GM23338 (cell line): ENCODE measurements around the gene MRRF. TPM values are rescaled to one million over a fixed set of nuclear protein-coding genes. Genes with fewer than 3 reads are reported as not detected.
A peak's percentile ranks its signal among the peaks of the same experiment; 100 is the strongest.

ENCODE experiments used
- ATAC-seq: fragments of 200-7000 bp; cut with Tn5 transposase; 3 replicates; pipeline ENCODE4 v1.9.1; 2020
- DNase-seq: peaks from one replicate; pipeline ENCODE4 v3.0.0-alpha.2; 2015; ENCODE audit warnings: low spot score
- H2AFZ ChIP-seq: fragments of 200-600 bp; sonication (generic); 2 replicates; pipeline ENCODE4 v1.8.0; 2016; ENCODE audit warnings: antibody characterized with exemption, mild to moderate bottlenecking, moderate library complexity
- H3F3A ChIP-seq: fragments of 200-600 bp; sonication (generic); replicated peaks from 2 replicates; pipeline ENCODE4 v1.8.0; 2017; ENCODE audit warnings: antibody characterized with exemption, mixed run types, low read depth
- H3K27ac ChIP-seq: fragments of 200-600 bp; sonication (generic); 2 replicates; pipeline ENCODE4 v1.6.1; 2016; ENCODE audit warnings: low read depth
- H3K27me3 ChIP-seq: fragments of 200-600 bp; sonication (generic); 2 replicates; pipeline ENCODE4 v1.8.0; 2016; ENCODE audit warnings: mild to moderate bottlenecking, mixed run types, moderate library complexity; ENCODE audit not compliant: insufficient read depth
- H3K36me3 ChIP-seq: fragments of 200-600 bp; sonication (generic); 2 replicates; pipeline ENCODE4 v1.8.0; 2016; ENCODE audit warnings: mild to moderate bottlenecking; ENCODE audit not compliant: insufficient read depth
- H3K4me1 ChIP-seq: fragments of 200-600 bp; sonication (generic); 2 replicates; pipeline ENCODE4 v1.8.0; 2016; ENCODE audit warnings: mild to moderate bottlenecking, moderate library complexity; ENCODE audit not compliant: insufficient read depth
- H3K4me2 ChIP-seq: fragments of 200-600 bp; sonication (generic); 2 replicates; pipeline ENCODE4 v1.7.1; 2017; ENCODE audit warnings: mixed run types
- H3K4me3 ChIP-seq: fragments of 200-600 bp; sonication (generic); 2 replicates; pipeline ENCODE4 v1.6.1; 2016; ENCODE audit warnings: mixed run types
- H3K79me2 ChIP-seq: fragments of 200-600 bp; sonication (generic); replicated peaks from 2 replicates; pipeline ENCODE4 v1.8.0; 2017; ENCODE audit warnings: mild to moderate bottlenecking; ENCODE audit not compliant: insufficient read depth
- H3K9me2 ChIP-seq: fragments of 200-600 bp; sonication (generic); 2 replicates; pipeline ENCODE4 v1.8.0; 2017; ENCODE audit not compliant: insufficient read depth
- H4K20me1 ChIP-seq: fragments of 200-600 bp; sonication (generic); replicated peaks from 2 replicates; pipeline ENCODE4 v1.8.0; 2017; ENCODE audit warnings: mild to moderate bottlenecking; ENCODE audit not compliant: insufficient read depth
- H3K27ac Mint-ChIP-seq: 2 replicates; pipeline ENCODE4 v1.8.0; 2020; ENCODE audit warnings: inconsistent platforms, mild to moderate bottlenecking, moderate library complexity, mixed read lengths
- H3K27me3 Mint-ChIP-seq: 3 replicates; pipeline ENCODE4 v1.8.0; 2022; ENCODE audit warnings: low read depth, mild to moderate bottlenecking, moderate library complexity, mixed read lengths, inconsistent platforms; ENCODE audit not compliant: insufficient read depth, poor library complexity
- H3K36me3 Mint-ChIP-seq: 3 replicates; pipeline ENCODE4 v1.8.0; 2021; ENCODE audit warnings: low read depth, mild to moderate bottlenecking, inconsistent platforms, moderate library complexity, mixed read lengths
- H3K4me1 Mint-ChIP-seq: 3 replicates; pipeline ENCODE4 v1.8.0; 2020; ENCODE audit warnings: mild to moderate bottlenecking, inconsistent platforms, mixed read lengths
- H3K4me3 Mint-ChIP-seq: 3 replicates; pipeline ENCODE4 v1.8.0; 2021; ENCODE audit warnings: moderate library complexity, mild to moderate bottlenecking, inconsistent platforms, mixed read lengths
- H3K9me3 Mint-ChIP-seq: 3 replicates; pipeline ENCODE4 v1.8.0; 2020; ENCODE audit warnings: moderate library complexity, mild to moderate bottlenecking, inconsistent platforms, mixed read lengths
- EZH2 ChIP-seq: fragments of 200-600 bp; sonication (generic); IDR thresholded peaks from one replicate; pipeline ENCODE4 v1.8.0; 2017; ENCODE audit warnings: antibody characterized with exemption, mild to moderate bottlenecking, low read depth; ENCODE audit not compliant: unreplicated experiment
- EZH2phosphoT487 ChIP-seq: fragments of 200-600 bp; sonication (generic); IDR thresholded peaks from one replicate; pipeline ENCODE4 v1.8.1; 2018; ENCODE audit warnings: antibody characterized with exemption; ENCODE audit not compliant: unreplicated experiment
- JUNB ChIP-seq: IDR thresholded peaks from one replicate; pipeline ENCODE4 v1.6.1; 2016; ENCODE audit warnings: antibody characterized with exemption; ENCODE audit not compliant: unreplicated experiment
- NANOG ChIP-seq: IDR thresholded peaks from 2 replicates; pipeline ENCODE4 v1.6.1; 2016; ENCODE audit warnings: antibody characterized with exemption, borderline replicate concordance
- POLR2AphosphoS5 ChIP-seq: IDR thresholded peaks from 2 replicates; pipeline ENCODE4 v1.6.1; 2016; ENCODE audit warnings: antibody characterized with exemption, low read depth
- ZNF114 ChIP-seq: fragments of 250-450 bp; sonication (Bioruptor Pico); IDR thresholded peaks from 2 replicates; pipeline ENCODE4 v1.5.0; 2020; ENCODE audit warnings: mild to moderate bottlenecking, moderate library complexity
- ZNF331 ChIP-seq: fragments of 250-450 bp; sonication (Bioruptor Pico); IDR thresholded peaks from 2 replicates; pipeline ENCODE4 v1.5.0; 2020; ENCODE audit warnings: low read depth, mild to moderate bottlenecking, moderate library complexity
- polyA plus RNA-seq: library from polyadenylated mRNA; unstranded; fragments of >200 nt; fragmentation: Nextera tagmentation; extraction: Ambion mirVana; gene quantifications from 2 replicates; pipeline ENCODE4 v1.2.1, GENCODE V29; 2016
- total RNA-seq: library from RNA; depleted of rRNA; stranded (reverse); fragments of >200 nt; shearing (Covaris generic); gene quantifications from 2 replicates; pipeline ENCODE4 v1.2.3, GENCODE V29; 2014
- TF ChIP-seq, protein P1 (sequence below): IDR thresholded peaks from 2 replicates; pipeline ENCODE4 v1.6.1; 2016; ENCODE audit warnings: antibody characterized with exemption
- TF ChIP-seq, protein P2 (sequence below): fragments of 250-450 bp; sonication (Bioruptor Pico); IDR thresholded peaks from 2 replicates; pipeline ENCODE4 v1.5.0; 2020; ENCODE audit warnings: mild to moderate bottlenecking, moderate library complexity
- TF ChIP-seq, protein P3 (sequence below), 2 experiments: fragments of 200-600 bp in 1 of 2; sonication (generic) in 1 of 2; conservative IDR thresholded peaks; 2 replicates each; pipeline versions ENCODE4 v1.5.1 to v1.6.1; 2016 to 2017; ENCODE audit warnings: antibody characterized with exemption in 2 of 2, low read depth in 2 of 2, mild to moderate bottlenecking in 2 of 2, moderate library complexity in 1 of 2

Gene MRRF
- total and polyA plus RNA-seq, 2 experiments from 2014 or later, result 27.8 to 32.7 TPM

DNA sequence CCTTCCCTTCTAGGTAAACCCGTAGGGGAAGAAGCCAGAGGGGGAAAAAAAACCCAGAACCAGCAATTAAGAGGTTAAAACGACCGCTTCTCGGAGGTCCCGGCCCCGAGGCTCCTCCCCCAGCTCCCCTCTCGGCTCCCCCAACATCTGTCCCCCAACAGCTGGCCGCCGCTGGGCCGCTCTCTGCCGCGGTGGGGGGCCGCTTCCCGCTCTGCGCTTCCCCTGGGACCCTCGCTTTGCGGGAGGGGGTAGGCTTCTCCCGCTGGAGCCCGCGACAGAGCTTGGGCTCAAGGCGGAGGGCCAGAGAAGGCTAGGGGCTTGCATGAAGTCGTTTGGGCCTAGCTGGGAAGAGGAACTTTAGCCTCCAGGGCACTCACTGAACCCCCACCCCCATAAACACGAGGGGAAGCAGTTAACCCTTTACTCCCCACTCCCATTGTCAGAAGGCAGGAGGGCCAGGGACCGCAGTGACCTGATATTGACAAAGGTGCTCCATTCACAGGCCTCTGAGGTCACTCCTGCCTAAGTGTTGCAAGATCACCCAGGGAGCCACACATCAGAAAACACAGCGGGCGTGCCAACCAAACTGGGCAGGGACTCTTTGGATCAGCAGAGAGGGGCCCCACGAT is 43.4 kb upstream of the MRRF start:
- Histone ChIP-seq H3K9me2 (peaks cover 2% of the 10 kb centered on the region; the same call in 1 of the 2 replicates), H3F3A (peaks cover 9% of the 10 kb centered on the region), H3K79me2 (no peaks in the 10 kb centered on the region), H3K4me2 (peak overlapping the region; percentile 85), H3K27me3 (peaks cover 100% of the 10 kb centered on the region), H3K36me3 (no peaks in the 10 kb centered on the region), H3K4me3 (peak overlapping the region; percentile 63), H3K4me1 (peaks cover 41% of the 10 kb centered on the region), H3K27ac (no peak overlapping the region), H2AFZ (peak overlapping the region; percentile 97), H4K20me1 (peaks cover 10% of the 10 kb centered on the region; the same call in 1 of the 2 replicates)
- H3K27me3 Mint-ChIP-seq, result peaks cover 100% of the 10 kb centered on the region
- peaks cover 11% of the 10 kb centered on the region for H3K9me3 Mint-ChIP-seq
- H3K36me3 Mint-ChIP-seq, result no peaks in the 10 kb centered on the region; the same call in 2 of the 3 replicates
- no peak for TF ChIP-seq ZNF114 (CRISPR knock-in tag)
- H3K27ac Mint-ChIP-seq, result no peak overlapping the region
- peak overlapping the region; percentile 71 for H3K4me3 Mint-ChIP-seq
- DNase-seq (peak; percentile 87), ATAC-seq (peak; percentile 16)
- peaks cover 56% of the 10 kb centered on the region for H3K4me1 Mint-ChIP-seq

DNA sequence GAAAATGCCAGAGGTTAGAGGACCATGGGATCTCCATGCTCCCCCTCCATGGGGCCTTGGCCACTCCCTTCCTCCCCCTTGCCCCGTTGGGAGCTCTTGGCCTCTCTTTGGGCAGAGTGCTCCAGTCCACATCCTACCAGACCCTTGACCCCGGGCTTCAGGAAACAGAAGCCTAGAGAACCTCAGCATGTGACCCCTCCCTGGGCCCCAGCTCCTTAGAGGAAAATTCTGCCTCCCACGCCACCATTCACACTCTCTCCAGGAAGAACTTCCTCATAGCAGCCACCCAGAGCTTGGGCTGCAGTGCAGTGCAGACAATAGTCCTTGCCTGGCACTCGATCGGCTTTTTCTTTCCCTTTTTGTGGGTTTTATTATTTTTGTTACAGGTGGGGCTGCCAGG is 41.9 kb upstream of the MRRF start:
- TF ChIP-seq, protein P1, sequence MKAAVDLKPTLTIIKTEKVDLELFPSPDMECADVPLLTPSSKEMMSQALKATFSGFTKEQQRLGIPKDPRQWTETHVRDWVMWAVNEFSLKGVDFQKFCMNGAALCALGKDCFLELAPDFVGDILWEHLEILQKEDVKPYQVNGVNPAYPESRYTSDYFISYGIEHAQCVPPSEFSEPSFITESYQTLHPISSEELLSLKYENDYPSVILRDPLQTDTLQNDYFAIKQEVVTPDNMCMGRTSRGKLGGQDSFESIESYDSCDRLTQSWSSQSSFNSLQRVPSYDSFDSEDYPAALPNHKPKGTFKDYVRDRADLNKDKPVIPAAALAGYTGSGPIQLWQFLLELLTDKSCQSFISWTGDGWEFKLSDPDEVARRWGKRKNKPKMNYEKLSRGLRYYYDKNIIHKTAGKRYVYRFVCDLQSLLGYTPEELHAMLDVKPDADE, result no peak
- no peak for TF ChIP-seq ZNF331
- TF ChIP-seq, protein P2, sequence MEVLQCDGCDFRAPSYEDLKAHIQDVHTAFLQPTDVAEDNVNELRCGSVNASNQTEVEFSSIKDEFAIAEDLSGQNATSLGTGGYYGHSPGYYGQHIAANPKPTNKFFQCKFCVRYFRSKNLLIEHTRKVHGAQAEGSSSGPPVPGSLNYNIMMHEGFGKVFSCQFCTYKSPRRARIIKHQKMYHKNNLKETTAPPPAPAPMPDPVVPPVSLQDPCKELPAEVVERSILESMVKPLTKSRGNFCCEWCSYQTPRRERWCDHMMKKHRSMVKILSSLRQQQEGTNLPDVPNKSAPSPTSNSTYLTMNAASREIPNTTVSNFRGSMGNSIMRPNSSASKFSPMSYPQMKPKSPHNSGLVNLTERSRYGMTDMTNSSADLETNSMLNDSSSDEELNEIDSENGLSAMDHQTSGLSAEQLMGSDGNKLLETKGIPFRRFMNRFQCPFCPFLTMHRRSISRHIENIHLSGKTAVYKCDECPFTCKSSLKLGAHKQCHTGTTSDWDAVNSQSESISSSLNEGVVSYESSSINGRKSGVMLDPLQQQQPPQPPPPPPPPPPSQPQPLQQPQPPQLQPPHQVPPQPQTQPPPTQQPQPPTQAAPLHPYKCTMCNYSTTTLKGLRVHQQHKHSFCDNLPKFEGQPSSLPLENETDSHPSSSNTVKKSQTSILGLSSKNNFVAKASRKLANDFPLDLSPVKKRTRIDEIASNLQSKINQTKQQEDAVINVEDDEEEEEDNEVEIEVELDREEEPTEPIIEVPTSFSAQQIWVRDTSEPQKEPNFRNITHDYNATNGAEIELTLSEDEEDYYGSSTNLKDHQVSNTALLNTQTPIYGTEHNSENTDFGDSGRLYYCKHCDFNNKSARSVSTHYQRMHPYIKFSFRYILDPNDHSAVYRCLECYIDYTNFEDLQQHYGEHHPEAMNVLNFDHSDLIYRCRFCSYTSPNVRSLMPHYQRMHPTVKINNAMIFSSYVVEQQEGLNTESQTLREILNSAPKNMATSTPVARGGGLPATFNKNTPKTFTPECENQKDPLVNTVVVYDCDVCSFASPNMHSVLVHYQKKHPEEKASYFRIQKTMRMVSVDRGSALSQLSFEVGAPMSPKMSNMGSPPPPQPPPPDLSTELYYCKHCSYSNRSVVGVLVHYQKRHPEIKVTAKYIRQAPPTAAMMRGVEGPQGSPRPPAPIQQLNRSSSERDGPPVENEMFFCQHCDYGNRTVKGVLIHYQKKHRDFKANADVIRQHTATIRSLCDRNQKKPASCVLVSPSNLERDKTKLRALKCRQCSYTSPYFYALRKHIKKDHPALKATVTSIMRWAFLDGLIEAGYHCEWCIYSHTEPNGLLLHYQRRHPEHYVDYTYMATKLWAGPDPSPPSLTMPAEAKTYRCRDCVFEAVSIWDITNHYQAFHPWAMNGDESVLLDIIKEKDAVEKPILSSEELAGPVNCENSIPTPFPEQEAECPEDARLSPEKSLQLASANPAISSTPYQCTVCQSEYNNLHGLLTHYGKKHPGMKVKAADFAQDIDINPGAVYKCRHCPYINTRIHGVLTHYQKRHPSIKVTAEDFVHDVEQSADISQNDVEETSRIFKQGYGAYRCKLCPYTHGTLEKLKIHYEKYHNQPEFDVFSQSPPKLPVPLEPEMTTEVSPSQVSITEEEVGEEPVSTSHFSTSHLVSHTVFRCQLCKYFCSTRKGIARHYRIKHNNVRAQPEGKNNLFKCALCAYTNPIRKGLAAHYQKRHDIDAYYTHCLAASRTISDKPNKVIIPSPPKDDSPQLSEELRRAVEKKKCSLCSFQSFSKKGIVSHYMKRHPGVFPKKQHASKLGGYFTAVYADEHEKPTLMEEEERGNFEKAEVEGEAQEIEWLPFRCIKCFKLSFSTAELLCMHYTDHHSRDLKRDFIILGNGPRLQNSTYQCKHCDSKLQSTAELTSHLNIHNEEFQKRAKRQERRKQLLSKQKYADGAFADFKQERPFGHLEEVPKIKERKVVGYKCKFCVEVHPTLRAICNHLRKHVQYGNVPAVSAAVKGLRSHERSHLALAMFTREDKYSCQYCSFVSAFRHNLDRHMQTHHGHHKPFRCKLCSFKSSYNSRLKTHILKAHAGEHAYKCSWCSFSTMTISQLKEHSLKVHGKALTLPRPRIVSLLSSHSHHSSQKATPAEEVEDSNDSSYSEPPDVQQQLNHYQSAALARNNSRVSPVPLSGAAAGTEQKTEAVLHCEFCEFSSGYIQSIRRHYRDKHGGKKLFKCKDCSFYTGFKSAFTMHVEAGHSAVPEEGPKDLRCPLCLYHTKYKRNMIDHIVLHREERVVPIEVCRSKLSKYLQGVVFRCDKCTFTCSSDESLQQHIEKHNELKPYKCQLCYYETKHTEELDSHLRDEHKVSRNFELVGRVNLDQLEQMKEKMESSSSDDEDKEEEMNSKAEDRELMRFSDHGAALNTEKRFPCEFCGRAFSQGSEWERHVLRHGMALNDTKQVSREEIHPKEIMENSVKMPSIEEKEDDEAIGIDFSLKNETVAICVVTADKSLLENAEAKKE, result no peak
- no peak for TF ChIP-seq ZNF114 (CRISPR knock-in tag)
- no peak for TF ChIP-seq JUNB
- TF ChIP-seq, protein P3, sequence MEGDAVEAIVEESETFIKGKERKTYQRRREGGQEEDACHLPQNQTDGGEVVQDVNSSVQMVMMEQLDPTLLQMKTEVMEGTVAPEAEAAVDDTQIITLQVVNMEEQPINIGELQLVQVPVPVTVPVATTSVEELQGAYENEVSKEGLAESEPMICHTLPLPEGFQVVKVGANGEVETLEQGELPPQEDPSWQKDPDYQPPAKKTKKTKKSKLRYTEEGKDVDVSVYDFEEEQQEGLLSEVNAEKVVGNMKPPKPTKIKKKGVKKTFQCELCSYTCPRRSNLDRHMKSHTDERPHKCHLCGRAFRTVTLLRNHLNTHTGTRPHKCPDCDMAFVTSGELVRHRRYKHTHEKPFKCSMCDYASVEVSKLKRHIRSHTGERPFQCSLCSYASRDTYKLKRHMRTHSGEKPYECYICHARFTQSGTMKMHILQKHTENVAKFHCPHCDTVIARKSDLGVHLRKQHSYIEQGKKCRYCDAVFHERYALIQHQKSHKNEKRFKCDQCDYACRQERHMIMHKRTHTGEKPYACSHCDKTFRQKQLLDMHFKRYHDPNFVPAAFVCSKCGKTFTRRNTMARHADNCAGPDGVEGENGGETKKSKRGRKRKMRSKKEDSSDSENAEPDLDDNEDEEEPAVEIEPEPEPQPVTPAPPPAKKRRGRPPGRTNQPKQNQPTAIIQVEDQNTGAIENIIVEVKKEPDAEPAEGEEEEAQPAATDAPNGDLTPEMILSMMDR (conservative IDR thresholded peaks at IDR 0.05; ENCODE audit: low read depth in 2 of 2), result no peak
- no peak for TF ChIP-seq EZH2phosphoT487
- no peak for TF ChIP-seq NANOG
- TF ChIP-seq POLR2AphosphoS5, result no peak
- no peak for TF ChIP-seq EZH2
- H3K27me3 ChIP-seq, result peaks cover 100% of the 10 kb centered on the region
- H3K36me3 ChIP-seq, result no peaks in the 10 kb centered on the region
- H3K27ac ChIP-seq, result no peak overlapping the region
- H3K4me1 Mint-ChIP-seq, result peaks cover 63% of the 10 kb centered on the region
- H3K9me3 Mint-ChIP-seq, result peaks cover 11% of the 10 kb centered on the region
- no peaks in the 10 kb centered on the region; the same call in 2 of the 3 replicates for H3K36me3 Mint-ChIP-seq
- no peak overlapping the region for H3K4me3 ChIP-seq
- no peak overlapping the region; the same call in 2 of the 3 replicates for H3K4me3 Mint-ChIP-seq
- H4K20me1 ChIP-seq, result peaks cover 10% of the 10 kb centered on the region; the same call in 1 of the 2 replicates
- no peak for DNase-seq
- H2AFZ ChIP-seq, result no peak overlapping the region
- no peaks in the 10 kb centered on the region for H3K79me2 ChIP-seq
- H3K9me2 ChIP-seq, result no peaks in the 10 kb centered on the region
- H3F3A ChIP-seq, result 0 out of 2 replicates have a peak, but pooled peaks cover 7% of the 10 kb centered on the region
- H3K27ac Mint-ChIP-seq, result no peak overlapping the region
- no peak for ATAC-seq
- H3K27me3 Mint-ChIP-seq, result peaks cover 100% of the 10 kb centered on the region
- H3K4me1 ChIP-seq, result peaks cover 45% of the 10 kb centered on the region
- H3K4me2 ChIP-seq, result no peak overlapping the region
